NCI-H526 (cell line): ENCODE data around the gene NUTF2.

Experiments used
- DNase-seq, 2 experiments: peaks; one replicate each; lab custom pipeline; 2025; lab: John Stamatoyannopoulos, UW

Gene NUTF2

GRCh38 chr16:67837811-67838210 lies 8.9 kb upstream of the NUTF2 start:
- DNase-seq: no peak

- DNase-seq: peak in 1 of 2 experiments; percentile 23
Measured at GRCh38 chr16:67841198-67841815, 5.4 kb upstream of the NUTF2 start.

GRCh38 chr16:67841816-67842508 lies 4.8 kb upstream of the NUTF2 start, which contains the start of gene THAP11:
THAP11 (plus strand) TSS chr16:67842320; CDS start chr16:67842555, 235 bp downstream.
- peak; percentile 89 to 95 for DNase-seq

- DNase-seq: peak in 1 of 2 experiments; percentile 68
Measured at GRCh38 chr16:67842509-67843342, 4.0 kb upstream of the NUTF2 start.

GRCh38 chr16:67843343-67843765 lies 3.4 kb upstream of the NUTF2 start:
- no peak for DNase-seq

- peak in 1 of 2 experiments; percentile 6 for DNase-seq
Measured at GRCh38 chr16:67844497-67844896, 2.2 kb upstream of the NUTF2 start.

- DNase-seq: no peak
Measured at GRCh38 chr16:67845291-67846062, 1.3 kb upstream of the NUTF2 start.

- DNase-seq: no peak
Measured at GRCh38 chr16:67846063-67846319, 742 bp upstream of the NUTF2 start.

- peak in 1 of 2 experiments; percentile 72 for DNase-seq
Measured at GRCh38 chr16:67847064-67847861, 530 bp downstream of the NUTF2 start, which contains the start of gene CENPT. CENPT (minus strand) TSS chr16:67847693; CDS start chr16:67833859, 13,834 bp downstream.

- DNase-seq: no peak
Measured at GRCh38 chr16:67848118-67848517, 1.4 kb downstream of the NUTF2 start.

- no peak for DNase-seq
Measured at GRCh38 chr16:67853670-67854069, 6.9 kb downstream of the NUTF2 start.

GRCh38 chr16:67855789-67856188 lies 9.1 kb downstream of the NUTF2 start:
- DNase-seq: no peak

GRCh38 chr16:67856927-67857546 lies 10.3 kb downstream of the NUTF2 start:
- DNase-seq: no peak

GRCh38 chr16:67857547-67858233 lies 11.0 kb downstream of the NUTF2 start:
- DNase-seq: peak in 1 of 2 experiments; percentile 1

- no peak for DNase-seq
Measured at GRCh38 chr16:67858500-67858899, 11.8 kb downstream of the NUTF2 start.

GRCh38 chr16:67860589-67861398 lies 14.1 kb downstream of the NUTF2 start:
- DNase-seq: no peak

- DNase-seq: no peak
Measured at GRCh38 chr16:67861877-67862276, 15.1 kb downstream of the NUTF2 start.

- DNase-seq: no peak
Measured at GRCh38 chr16:67862623-67863583, 16.2 kb downstream of the NUTF2 start.
